NCI-H128 (cell line): ENCODE measurements around the gene MRPL54.
A peak's percentile ranks its signal among the peaks of the same experiment; 100 is the strongest.

Experiments used
- DNase-seq: peaks from one replicate; lab custom pipeline; 2025; ENCODE audit not compliant: unreplicated experiment; lab: John Stamatoyannopoulos, UW

MRPL54 gene

DNA sequence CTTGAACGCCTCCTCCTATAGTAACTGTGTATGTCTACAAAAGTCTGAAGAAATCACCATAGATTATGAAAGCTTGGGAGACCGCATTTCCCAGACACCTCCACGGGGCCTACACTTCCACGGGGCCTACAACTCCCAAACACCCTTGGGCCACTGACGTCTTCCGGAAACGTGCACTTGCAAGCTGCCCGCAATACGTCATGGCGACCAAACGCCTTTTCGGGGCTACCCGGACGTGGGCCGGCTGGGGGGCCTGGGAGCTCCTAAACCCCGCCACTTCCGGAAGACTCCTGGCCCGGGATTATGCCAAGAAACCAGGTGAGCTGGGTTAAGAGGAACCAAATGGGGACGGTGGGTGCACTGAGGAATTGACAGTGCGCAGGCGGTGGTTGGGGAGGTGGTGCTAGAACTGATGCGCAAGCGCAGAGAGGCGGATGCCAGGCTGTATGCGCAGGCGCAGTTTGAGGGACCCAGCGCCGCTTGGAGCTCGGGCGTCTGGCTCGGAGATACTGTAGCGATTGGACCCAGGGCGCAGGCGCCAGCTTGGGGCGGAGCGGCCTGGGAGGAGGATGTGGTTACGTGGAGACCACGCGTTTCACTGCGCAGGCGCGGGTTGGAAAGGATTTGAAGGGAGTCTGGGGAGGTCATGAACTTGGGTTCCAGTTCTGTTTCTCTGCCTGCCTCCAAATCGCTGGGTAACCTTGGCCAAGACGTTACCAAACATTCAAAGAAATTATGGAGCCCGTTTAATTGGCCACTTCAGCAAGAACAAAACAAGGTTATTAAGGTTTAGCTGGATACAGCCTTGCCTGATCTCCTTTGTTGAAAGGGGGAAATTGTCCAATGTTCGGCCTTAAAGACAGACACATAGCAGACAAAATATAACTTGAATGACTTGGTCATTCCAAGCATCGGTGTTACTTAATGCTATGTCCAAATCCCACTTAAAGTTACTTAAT lies at the start of gene MRPL54:
MRPL54 (plus strand) TSS at position 182 of the 959 bp plus-strand sequence; CDS start at position 201, 19 bp downstream.
- peak; percentile 99 for DNase-seq

DNA sequence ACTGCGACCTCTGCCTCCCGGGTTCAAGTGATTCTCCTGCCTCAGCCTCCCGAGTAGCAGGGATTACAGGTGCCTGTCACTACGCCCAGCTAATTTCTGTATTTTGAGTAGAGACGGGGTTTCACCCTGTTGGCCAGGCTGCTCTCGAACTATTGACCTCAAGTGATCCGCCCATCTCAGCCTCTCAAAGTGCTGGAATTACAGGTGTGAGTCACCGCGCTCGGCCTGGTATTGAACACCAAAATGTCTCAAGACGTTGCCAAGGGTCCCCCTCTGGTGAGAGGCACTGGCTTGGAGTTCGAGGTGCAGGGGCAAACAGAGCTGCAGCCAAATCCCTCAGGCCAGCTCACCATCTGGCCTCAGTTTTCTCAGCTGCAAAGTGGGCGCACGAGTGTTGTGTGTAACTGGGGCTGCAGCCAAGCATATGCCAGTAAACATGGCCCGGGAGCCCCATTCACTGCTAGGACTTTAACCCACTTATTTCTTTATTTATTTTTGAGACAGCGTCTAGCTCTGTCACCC lies 46.3 kb upstream of the MRPL54 start:
- DNase-seq: no peak

DNA sequence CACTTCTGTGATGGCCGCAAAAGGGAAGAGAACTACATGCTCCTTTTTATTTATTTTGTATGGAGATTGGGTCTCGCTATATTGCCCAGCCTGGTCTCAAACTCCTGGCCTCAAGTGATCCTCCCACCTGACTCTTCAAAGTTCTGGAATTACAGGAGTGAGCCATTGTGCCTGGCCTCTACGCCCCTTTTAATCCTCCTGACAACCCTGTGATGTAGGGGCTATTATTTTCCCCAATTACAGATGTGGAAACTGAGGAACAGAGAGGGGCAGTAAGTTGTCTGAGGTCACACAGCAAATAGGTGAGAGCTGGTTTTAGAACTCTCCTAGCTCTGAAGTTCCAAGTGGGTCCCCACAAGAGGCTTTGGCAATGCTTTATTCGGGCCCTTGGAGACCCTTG lies 42.6 kb upstream of the MRPL54 start:
- DNase-seq: no peak

DNA sequence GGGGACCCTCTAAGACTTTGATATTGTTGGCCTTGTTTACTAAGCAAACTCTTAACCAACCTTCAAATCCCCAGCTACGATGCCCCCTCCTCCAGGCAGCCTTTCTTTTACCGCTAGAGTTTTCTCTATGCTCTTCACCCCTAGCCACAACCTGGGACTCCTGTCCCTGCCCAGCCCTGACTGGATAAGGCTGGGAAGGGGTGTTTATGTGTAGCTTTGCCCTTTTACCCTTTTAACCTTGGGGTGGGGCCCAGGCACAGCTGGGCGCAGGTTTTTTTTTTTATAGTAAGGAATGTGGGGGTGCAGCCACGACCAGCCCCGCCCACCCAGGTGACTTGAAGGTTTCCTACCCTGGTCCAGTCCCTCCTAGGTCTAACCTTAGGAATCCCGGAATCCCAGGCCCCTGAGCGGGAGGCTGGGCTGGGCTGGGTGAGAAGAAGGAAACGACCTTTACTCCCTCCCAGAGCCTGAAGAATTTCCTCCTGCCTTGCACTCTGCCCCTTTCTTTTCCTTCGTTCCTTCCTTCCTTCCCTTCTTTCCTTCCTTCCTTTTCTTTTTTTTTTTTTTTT lies 42.0 kb upstream of the MRPL54 start:
- no peak for DNase-seq

DNA sequence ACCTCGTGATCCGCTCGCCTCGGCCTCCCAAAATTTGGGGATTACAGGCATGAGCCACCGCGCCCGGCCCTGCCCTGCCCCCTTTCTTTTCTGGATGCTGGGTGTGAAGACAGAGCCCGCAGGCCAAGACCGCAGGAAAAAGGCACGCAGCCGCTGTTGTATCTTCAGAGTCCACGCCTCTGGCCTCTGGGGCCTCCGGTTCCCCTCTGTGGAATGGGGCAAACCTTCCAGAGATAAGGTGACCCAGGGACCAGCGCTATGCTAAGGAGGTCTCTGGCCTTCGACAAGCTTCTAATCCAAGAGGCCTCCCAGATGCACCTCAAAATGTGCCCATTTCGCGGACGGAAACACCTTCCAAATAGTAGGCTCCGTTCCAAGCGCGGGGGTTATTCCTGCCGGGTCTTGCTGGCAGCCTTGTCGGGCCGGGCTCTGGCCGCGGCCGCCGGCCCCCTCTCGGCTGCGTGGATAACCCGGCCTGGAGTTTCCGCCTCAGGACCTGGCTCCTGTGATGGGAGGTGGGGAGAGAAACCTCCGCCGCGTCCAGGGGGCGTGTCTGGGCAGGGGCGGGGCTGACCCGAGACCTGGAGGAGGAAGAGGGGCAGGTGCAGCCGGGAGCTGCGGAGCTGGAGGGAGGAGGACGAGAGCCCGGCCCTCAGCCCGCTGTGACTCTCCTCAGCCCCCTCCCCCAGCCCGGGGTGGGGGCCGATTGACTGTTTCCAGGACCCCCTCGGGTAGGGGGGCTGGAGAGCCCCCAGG lies 41.2 kb upstream of the MRPL54 start:
- DNase-seq: peak; percentile 65

DNA sequence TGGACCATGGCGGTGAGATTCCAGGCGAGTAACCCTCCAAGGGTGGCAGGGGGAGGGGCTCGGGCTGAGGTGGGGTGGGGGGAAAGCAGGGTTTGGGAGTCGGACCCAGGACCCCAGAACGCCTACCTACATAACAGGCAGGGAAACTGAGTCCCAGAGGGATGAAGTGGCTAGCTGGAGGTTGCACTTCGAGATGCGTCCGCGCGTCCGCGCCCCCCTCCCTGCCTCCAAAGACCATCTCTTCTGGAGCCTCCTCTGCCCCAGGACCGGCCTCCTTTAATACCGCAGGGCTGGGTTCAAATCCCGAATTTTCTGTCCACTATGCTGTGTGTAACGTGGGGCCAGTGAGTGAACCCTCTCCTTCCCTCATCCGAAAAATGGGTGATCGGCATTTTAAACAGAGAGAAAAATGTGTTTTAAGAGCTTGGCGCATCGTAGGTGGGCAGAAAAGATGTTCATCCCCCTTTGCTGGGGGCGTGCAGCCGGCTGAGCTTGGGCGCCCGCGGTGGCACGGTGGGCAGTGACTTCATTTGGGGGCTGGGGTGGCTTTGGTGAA lies 40.5 kb upstream of the MRPL54 start:
- no peak for DNase-seq

DNA sequence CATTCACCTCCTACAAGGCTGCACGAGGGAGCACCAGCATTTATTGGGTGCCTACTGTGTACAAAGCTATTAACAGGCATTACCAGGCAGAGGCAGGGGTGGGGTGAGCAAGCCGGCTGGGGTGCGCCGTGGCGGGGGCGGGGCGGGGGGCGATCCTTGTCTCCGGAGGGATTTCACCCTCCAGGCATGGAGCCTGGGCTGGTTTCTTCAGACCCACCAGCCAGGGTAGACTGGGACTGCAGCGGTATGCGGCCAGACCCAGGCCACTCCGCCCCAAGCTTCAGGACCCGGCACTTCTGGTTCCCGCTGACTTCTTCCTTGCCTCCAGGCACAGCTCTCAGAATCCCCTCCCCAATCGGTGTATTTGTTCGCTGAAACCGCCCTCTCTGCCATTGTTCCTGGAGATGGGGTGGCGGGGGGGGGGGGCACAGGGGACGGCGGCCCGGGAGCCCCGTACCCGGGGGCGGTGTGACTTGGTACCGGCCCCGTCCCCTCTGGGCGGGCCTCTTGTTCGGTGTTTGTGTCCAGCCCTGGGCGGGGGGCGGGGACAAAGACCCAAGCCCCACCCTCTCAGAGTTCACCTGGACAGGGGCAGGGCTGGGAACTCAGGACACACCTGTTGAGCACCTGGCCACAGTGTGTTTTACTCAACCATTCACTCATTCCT lies 39.9 kb upstream of the MRPL54 start:
- DNase-seq: no peak

DNA sequence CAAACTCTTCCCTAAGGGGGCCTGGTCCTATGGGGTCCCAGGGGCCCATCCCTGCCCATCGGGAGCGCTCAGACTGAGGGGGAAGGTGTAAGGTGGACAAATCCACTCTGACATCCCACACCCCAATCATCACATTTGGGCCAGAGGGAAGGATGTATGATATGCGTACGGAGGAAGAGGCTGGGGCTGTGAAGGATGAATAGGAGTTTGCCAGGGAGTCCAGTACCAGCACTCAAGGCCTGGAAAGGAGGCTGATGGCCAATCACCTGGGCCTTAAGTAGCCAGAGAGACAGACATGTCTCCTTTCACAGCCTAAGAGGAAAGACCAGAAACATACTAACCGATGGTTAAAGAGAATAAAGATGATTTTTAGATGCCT lies 39.4 kb upstream of the MRPL54 start:
- DNase-seq: no peak

DNA sequence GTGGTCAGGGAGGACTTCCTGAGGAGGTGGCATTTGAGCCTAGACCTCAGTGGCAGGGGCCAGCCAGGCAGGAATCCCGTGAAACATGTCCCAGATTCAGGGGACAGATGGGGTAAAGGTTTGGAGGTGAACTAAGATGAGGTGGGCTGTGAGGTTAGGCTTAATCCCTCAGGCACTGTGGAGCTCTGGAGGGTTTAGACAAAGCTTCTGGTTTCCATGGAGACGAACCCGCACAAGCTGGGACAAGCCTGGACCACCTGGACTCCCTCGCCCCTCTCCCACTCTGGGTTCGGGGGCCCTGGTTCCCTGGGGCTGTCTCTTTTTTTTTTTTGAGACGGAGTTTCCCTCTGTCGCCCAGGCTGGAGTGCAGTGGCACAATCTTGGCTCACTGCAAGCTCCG lies 38.6 kb upstream of the MRPL54 start:
- DNase-seq: no peak

DNA sequence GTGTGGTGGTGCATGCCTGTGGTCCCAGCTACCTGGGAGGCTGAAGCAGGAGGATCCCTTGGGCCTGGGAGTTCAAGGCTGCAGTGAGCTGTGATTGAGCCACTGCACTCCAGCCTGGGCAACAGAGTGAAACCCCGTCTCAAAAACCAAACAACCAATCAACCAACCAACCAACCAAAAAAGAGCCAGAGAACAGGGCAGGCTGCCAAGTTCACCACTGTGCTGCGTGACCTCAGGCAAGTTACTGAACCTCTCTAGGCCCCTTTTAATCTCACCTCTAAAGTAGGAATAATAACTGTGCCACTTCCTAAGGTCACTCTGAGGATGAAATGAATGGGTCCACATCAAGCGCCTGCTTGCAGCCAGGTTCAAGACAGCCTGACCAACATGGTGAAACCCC lies 37.4 kb upstream of the MRPL54 start:
- no peak for DNase-seq

DNA sequence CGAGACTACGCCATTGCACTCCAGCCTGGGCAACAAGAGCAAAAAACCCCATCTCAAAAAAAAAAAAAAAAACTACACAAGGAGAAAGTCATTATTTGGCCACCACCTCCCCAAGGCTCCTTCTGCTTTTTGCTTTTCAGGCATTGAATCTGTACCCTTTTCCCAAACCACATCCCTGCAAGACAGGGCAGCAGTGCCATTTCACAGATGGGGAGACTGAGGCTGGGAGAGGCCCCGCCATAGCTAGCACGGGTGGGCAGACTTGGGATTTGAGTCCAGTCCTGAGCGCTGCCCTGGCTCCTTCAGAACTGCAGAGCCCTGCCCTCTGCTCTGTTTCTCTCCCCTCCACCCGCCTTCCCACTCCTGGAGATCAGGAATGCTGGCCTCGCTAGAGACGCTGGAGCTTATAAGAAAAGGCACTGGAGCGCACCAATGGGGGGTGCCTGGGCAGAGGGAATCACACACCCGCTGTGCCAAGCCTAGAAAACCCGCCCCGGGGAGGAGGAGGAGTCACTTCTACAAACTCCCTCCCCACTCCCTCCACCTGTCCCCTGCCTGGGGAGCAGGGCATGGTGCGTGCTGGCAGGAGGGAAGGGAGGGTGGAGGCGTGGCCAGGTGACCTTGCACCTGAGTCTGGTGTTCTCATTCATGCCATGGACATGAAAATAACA lies 36.7 kb upstream of the MRPL54 start:
- no peak for DNase-seq

DNA sequence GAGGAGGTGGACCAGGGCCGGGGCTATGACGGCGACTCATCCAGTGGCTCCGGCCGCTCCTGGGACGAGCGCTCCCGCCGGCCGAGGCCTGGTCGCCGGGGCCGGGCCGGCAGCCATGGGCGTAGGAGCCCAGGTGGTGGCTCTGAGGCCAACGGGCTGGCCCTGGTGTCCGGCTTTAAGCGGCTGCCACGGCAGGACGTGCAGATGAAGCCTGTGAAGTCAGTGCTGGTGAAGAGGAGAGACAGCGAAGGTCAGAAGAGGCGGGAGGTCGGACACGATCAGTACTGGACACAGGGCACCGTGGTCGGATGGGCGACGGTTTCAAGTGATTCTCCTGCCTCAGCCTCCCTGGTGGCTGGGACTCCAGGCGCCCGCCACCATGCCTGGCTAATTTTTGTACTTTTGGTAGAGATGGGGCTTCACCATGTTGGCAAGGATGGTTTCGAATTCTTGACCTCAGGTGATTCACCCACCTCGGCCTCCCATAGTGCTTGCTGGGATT lies 32.0 kb upstream of the MRPL54 start:
- DNase-seq: no peak

DNA sequence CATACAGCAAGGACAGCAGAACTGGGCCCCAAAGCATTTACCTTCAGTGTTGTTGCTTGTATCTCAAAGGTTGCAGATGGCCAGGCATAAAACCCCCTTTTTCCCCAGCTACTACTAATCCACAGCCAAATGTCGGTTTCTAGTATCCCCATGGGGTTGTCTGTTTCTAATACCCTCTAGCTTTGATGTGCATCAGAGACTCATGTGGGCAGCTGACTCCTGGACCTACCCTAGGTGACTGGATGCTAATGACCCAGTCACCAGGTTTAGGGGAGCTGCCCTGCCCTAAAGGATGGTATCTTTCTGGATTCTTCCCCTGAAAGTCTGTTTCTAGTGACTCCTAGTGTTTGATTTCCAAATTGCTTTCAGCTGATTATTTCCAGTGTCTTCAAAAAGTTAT lies 30.4 kb upstream of the MRPL54 start:
- DNase-seq: no peak

DNA sequence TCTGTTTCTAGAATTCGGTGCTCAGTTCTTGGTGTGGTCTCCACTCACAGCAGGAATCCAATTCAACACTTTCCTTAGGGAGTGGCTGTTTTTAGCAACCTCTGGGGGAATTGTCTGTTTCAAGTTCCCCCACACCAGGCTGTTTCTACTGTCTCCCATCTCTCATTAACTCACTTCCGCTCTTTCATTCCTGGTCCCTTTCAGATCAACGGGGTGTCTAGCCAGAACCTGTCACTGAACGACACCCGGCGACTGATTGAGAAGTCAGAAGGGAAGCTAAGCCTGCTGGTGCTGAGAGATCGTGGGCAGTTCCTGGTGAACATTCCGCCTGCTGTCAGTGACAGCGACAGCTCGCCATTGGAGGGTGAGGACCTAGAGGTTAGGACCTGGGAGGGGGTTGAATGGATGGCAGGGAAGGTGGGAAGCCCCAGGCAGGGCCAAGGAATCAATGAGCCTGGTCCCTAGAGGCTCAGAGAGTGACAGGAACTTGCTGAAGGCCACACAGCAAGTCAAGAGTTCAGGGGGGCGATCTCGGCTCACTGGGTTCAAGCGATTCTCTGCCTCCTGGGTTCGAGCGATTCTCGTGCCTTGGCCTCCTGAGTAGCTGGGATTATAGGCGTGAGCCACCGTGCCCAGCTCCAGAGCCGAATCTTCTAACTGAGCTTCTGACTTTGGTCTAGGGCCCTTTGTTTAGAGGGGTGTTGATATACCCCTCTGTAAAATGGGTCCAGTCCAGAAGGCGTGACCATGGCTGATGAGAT lies 28.8 kb upstream of the MRPL54 start:
- DNase-seq: no peak

DNA sequence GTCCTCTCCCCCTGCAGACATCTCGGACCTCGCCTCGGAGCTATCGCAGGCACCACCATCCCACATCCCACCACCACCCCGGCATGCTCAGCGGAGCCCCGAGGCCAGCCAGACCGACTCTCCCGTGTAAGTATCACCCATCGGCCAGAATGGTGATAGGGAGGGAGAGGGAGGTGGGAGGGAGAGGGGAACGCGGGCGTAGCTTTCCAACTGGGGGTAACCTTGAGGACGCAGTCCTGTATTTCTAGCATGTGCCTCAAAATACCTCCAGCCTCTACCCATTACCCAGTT lies 28.2 kb upstream of the MRPL54 start:
- DNase-seq: no peak

DNA sequence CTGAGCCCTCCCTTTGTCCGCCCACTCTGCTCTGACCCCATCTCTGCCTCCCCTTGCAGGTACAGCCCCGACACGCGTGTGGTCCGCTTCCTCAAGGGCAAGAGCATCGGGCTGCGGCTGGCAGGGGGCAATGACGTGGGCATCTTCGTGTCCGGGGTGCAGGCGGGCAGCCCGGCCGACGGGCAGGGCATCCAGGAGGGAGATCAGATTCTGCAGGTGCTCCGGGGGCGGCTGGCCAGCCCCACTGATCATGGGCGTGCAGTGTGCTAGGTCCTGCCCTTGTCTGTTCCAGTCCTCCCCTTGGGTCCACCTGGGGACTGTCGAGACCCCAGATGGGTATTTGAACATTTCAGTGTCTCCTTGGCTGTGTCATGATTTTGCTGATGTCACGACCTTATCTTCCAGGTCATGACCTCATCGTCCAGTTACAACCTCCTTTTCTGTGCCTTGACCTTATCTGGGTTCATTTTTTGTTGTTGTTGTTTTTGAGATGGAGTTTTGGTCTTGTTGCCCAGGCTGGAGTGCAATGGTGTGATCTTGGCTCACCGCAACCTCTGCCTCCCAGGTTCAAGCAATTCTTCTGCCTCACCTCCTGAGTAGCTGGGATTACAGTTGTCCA lies 26.3 kb upstream of the MRPL54 start:
- DNase-seq: no peak

DNA sequence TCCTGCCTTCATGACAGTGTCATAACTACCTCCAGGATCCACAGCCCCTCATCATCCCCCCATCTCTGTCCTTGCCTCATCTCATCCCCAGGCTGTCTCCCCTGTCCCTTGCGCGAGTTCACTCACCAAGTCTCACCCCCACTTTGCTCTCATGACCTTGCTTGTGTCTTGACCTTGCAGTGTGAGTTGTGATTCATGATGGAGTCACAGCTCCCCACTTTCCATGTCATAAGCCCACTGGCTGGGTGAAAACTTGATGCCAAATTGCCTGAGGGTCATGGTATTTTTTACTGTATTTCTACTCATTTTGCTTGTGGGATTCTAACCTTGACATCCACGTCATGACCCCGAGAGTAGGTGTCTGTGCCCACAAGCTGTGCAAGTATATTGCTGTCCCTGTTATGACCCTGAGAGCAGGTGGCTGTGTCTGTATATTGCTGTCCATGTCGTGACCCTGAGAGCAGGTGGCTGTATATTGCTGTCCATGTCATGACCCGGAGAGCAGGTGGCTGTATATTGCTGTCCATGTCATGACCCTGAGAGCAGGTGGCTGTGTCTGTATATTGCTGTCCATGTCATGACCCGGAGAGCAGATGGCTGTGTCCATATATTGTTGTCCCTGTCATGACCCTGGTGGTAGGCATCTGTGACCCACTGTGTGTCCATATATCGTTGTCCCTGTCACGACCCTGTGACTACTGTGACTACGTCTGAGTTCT lies 24.8 kb upstream of the MRPL54 start:
- no peak for DNase-seq

DNA sequence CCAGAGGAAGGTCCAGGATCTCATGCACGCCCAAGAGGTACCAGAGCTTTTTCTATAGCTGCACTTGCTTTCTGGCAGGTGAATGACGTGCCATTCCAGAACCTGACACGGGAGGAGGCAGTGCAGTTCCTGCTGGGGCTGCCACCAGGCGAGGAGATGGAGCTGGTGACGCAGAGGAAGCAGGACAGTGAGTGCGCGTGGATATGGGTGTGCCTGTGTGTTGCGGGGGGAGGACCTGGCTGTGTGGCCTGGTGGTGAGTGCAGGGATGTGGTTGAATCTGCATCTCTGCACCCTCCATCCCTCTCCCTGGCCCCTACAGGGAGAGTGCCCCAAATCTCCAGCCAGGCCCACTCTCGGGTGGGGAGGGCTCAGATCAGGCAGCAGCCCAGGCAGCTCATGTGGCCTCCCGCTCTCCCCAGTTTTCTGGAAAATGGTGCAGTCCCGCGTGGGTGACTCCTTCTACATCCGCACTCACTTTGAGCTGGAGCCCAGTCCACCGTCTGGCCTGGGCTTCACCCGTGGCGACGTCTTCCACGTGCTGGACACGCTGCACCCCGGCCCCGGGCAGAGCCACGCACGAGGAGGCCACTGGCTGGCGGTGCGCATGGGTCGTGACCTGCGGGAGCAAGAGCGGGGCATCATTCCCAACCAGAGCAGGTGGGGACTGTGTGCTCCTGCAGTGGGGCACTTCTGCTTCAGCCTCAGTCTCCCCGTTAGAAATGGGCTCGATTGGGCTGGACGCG lies 23.8 kb upstream of the MRPL54 start:
- no peak for DNase-seq
